Measurements from ENCODE around the gene TP73. TPM values are rescaled to one million over a fixed set of nuclear protein-coding genes. Genes with fewer than 3 reads are reported as not detected.

The TP73 gene
- total RNA-seq, 1 donor from 2014 or later, result 1.4 TPM

GRCh38 chr1:3679098-3679555 is 26.8 kb downstream of the TP73 start:
- Mint-ChIP-seq H3K4me3 (no peak overlapping the region), H3K4me1 (ENCODE audit: low read depth) (peaks cover 7% of the 10 kb centered on the region), H3K36me3 (ENCODE audit: low read depth) (no peaks in the 10 kb centered on the region), H3K9me3 (no peaks in the 10 kb centered on the region), H3K27ac (no peak overlapping the region), H3K27me3 (ENCODE audit: insufficient read depth) (peaks cover 5% of the 10 kb centered on the region)
- intact Hi-C loops (cut with micrococcal nuclease), result no loop called here
- no peak for DNase-seq (ENCODE audit: low spot score)

- H3K4me1 Mint-ChIP-seq (ENCODE audit: low read depth), result peaks cover 7% of the 10 kb centered on the region
- DNase-seq (ENCODE audit: low spot score), result no peak
- H3K27me3 Mint-ChIP-seq (ENCODE audit: insufficient read depth), result peaks cover 5% of the 10 kb centered on the region
- intact Hi-C loops (cut with micrococcal nuclease), result no loop called here
- no peaks in the 10 kb centered on the region for H3K36me3 Mint-ChIP-seq (ENCODE audit: low read depth)
- no peak overlapping the region for H3K27ac Mint-ChIP-seq
- no peak overlapping the region for H3K4me3 Mint-ChIP-seq
- no peaks in the 10 kb centered on the region for H3K9me3 Mint-ChIP-seq
These were observed 27.6 kb downstream of the TP73 start for GRCh38 chr1:3679799-3680453.

GRCh38 chr1:3680488-3681230 is 28.3 kb downstream of the TP73 start:
- H3K4me1 Mint-ChIP-seq (ENCODE audit: low read depth), result peaks cover 7% of the 10 kb centered on the region
- peaks cover 5% of the 10 kb centered on the region for H3K27me3 Mint-ChIP-seq (ENCODE audit: insufficient read depth)
- H3K4me3 Mint-ChIP-seq, result no peak overlapping the region
- H3K36me3 Mint-ChIP-seq (ENCODE audit: low read depth), result no peaks in the 10 kb centered on the region
- H3K27ac Mint-ChIP-seq, result no peak overlapping the region
- DNase-seq (ENCODE audit: low spot score), result no peak
- no peaks in the 10 kb centered on the region for H3K9me3 Mint-ChIP-seq
- intact Hi-C loops (cut with micrococcal nuclease), result no loop called here

GRCh38 chr1:3681231-3681897 is 29.0 kb downstream of the TP73 start:
- Mint-ChIP-seq H3K4me3 (no peak overlapping the region), H3K9me3 (no peaks in the 10 kb centered on the region), H3K27me3 (ENCODE audit: insufficient read depth) (peaks cover 5% of the 10 kb centered on the region), H3K27ac (no peak overlapping the region), H3K36me3 (ENCODE audit: low read depth) (no peaks in the 10 kb centered on the region), H3K4me1 (ENCODE audit: low read depth) (peaks cover 7% of the 10 kb centered on the region)
- no peak for DNase-seq (ENCODE audit: low spot score)
- intact Hi-C loops (cut with micrococcal nuclease), result no loop called here

GRCh38 chr1:3681898-3682806 is 29.8 kb downstream of the TP73 start:
- Mint-ChIP-seq H3K4me1 (ENCODE audit: low read depth) (peaks cover 7% of the 10 kb centered on the region), H3K36me3 (ENCODE audit: low read depth) (no peaks in the 10 kb centered on the region), H3K4me3 (no peak overlapping the region), H3K27ac (no peak overlapping the region), H3K27me3 (ENCODE audit: insufficient read depth) (peaks cover 5% of the 10 kb centered on the region), H3K9me3 (no peaks in the 10 kb centered on the region)
- DNase-seq (ENCODE audit: low spot score), result no peak
- intact Hi-C loops (cut with micrococcal nuclease), result no loop called here

- DNase-seq (ENCODE audit: low spot score), result no peak
- Mint-ChIP-seq H3K36me3 (ENCODE audit: low read depth) (no peaks in the 10 kb centered on the region), H3K27me3 (ENCODE audit: insufficient read depth) (peaks cover 5% of the 10 kb centered on the region), H3K4me3 (no peak overlapping the region), H3K27ac (no peak overlapping the region), H3K9me3 (no peaks in the 10 kb centered on the region), H3K4me1 (ENCODE audit: low read depth) (peaks cover 7% of the 10 kb centered on the region)
- intact Hi-C loops (cut with micrococcal nuclease), result no loop called here
These were observed 30.9 kb downstream of the TP73 start for GRCh38 chr1:3683197-3683596.

- Mint-ChIP-seq H3K9me3 (no peaks in the 10 kb centered on the region), H3K4me1 (ENCODE audit: low read depth) (peaks cover 7% of the 10 kb centered on the region), H3K27ac (no peak overlapping the region)
These were observed 31.7 kb downstream of the TP73 start for GRCh38 chr1:3683992-3684391.

GRCh38 chr1:3685222-3685621 is 32.9 kb downstream of the TP73 start:
- H3K27ac Mint-ChIP-seq, result no peak overlapping the region
- H3K9me3 Mint-ChIP-seq, result no peaks in the 10 kb centered on the region
- no peaks in the 10 kb centered on the region for H3K36me3 Mint-ChIP-seq (ENCODE audit: low read depth)
- no peak overlapping the region for H3K4me3 Mint-ChIP-seq
- no peaks in the 10 kb centered on the region for H3K27me3 Mint-ChIP-seq (ENCODE audit: insufficient read depth)
- no peaks in the 10 kb centered on the region for H3K4me1 Mint-ChIP-seq (ENCODE audit: low read depth)
- intact Hi-C loops (cut with micrococcal nuclease), result no loop called here
- DNase-seq (ENCODE audit: low spot score), result no peak

More at GRCh38 chr1:3683992-3684391, 31.7 kb downstream of the TP73 start:
- intact Hi-C loops (cut with micrococcal nuclease), result no loop called here
- Mint-ChIP-seq H3K4me3 (no peak overlapping the region), H3K27me3 (ENCODE audit: insufficient read depth) (peaks cover 5% of the 10 kb centered on the region), H3K36me3 (ENCODE audit: low read depth) (no peaks in the 10 kb centered on the region)
- no peak for DNase-seq (ENCODE audit: low spot score)

- Mint-ChIP-seq H3K4me3 (no peak overlapping the region), H3K9me3 (no peaks in the 10 kb centered on the region), H3K27me3 (ENCODE audit: insufficient read depth) (no peaks in the 10 kb centered on the region), H3K4me1 (ENCODE audit: low read depth) (no peaks in the 10 kb centered on the region), H3K36me3 (ENCODE audit: low read depth) (no peaks in the 10 kb centered on the region), H3K27ac (no peak overlapping the region)
- intact Hi-C loops (cut with micrococcal nuclease), result no loop called here
- DNase-seq (ENCODE audit: low spot score), result no peak
These were observed 33.6 kb downstream of the TP73 start for GRCh38 chr1:3685906-3686305.

GRCh38 chr1:3687504-3687903 is 35.2 kb downstream of the TP73 start:
- Mint-ChIP-seq H3K27me3 (ENCODE audit: insufficient read depth) (no peaks in the 10 kb centered on the region), H3K9me3 (no peaks in the 10 kb centered on the region), H3K36me3 (ENCODE audit: low read depth) (no peaks in the 10 kb centered on the region), H3K4me1 (ENCODE audit: low read depth) (no peaks in the 10 kb centered on the region), H3K27ac (no peak overlapping the region), H3K4me3 (no peak overlapping the region)
- no peak for DNase-seq (ENCODE audit: low spot score)
- intact Hi-C loops (cut with micrococcal nuclease), result no loop called here

- Mint-ChIP-seq H3K4me3 (no peak overlapping the region), H3K36me3 (ENCODE audit: low read depth) (no peaks in the 10 kb centered on the region), H3K9me3 (no peaks in the 10 kb centered on the region), H3K27me3 (ENCODE audit: insufficient read depth) (no peaks in the 10 kb centered on the region), H3K4me1 (ENCODE audit: low read depth) (no peaks in the 10 kb centered on the region), H3K27ac (no peak overlapping the region)
- no peak for DNase-seq (ENCODE audit: low spot score)
- intact Hi-C loops (cut with micrococcal nuclease), result no loop called here
These were observed 36.2 kb downstream of the TP73 start for GRCh38 chr1:3688356-3689137.

- no peaks in the 10 kb centered on the region for H3K36me3 Mint-ChIP-seq (ENCODE audit: low read depth)
- H3K4me1 Mint-ChIP-seq (ENCODE audit: low read depth), result no peaks in the 10 kb centered on the region
- H3K27ac Mint-ChIP-seq, result no peak overlapping the region
- DNase-seq (ENCODE audit: low spot score), result no peak
- H3K27me3 Mint-ChIP-seq (ENCODE audit: insufficient read depth), result no peaks in the 10 kb centered on the region
- no peak overlapping the region for H3K4me3 Mint-ChIP-seq
- no peaks in the 10 kb centered on the region for H3K9me3 Mint-ChIP-seq
- intact Hi-C loops (cut with micrococcal nuclease), result no loop called here
These were observed 36.9 kb downstream of the TP73 start for GRCh38 chr1:3689138-3689750.
